Activated CD4-positive, alpha-beta T cell treated with anti-CD3 and anti-CD28 coated beads for 4 hours (primary cell): ENCODE measurements around the gene LAMC3.
"Not testable (repeated sequence)": the region's sequence is repeated elsewhere in the genome, so short reads cannot be mapped to it uniquely, and the experiment has no call there.

Source experiments
- DNase-seq, 2 donors: peaks; one replicate each; pipeline ENCODE4 v3.0.0-alpha.2; 2020

Gene LAMC3

DNA sequence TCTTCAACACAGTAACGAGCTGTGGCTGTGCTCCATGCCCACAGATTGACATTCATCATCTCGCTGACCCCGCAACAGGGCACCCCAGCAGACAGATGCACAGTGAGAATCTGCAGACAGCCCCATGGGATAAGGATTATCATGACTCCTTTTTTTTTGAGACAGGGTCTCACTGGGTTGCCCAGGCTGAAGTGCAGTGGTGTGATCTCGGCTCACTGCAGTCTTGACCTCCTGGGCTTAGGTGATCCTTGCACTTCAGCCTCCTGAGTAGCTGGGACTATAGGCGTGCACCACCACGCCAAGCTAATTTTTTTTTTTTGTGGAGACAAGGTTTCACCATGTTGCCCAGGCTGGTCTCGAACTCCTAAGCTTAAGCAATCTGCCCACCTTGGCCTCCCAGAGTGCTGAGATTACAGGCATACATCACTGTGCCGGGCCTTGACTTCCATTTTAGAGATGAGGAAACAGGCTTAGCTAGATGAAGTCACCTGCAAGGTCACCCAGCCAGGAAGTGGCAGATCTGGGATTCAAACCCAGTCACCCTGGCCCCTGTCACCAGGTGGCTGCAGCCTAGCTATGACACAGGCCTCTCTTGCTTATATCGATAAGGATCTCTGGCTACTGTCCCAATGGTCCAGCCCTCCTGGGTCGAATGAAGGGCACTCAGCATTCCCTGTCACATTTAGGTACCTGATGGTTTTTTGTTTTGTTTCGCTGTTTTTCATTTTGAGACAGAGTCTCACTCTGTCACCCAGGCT lies 92.4 kb downstream of the LAMC3 start:
- no peak for DNase-seq

GRCh38 chr9:131103024-131103423 lies 94.0 kb downstream of the LAMC3 start:
- DNase-seq: no peak

DNA sequence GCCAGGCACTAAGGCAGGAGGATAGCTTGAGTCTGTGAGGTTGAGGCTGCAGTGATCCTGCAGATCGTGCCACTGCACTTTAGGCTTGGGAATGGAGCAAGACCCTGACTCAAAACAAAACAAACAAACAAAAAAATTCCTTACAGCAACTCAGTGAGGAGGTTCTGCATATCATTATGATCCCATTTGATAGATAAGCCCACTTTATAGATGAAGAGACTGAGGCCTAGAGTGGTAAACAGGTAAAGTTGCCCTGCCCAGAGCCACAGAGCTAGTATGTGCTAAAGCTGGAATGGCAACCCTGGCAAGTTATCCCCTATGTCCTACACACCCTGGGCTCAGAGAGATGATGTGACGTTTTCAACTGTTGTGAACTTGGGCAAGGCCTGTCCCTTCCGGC lies 94.6 kb downstream of the LAMC3 start:
- DNase-seq: no peak

GRCh38 chr9:131104016-131104740 lies 95.2 kb downstream of the LAMC3 start:
- no peak for DNase-seq

GRCh38 chr9:131105952-131106351 lies 97.0 kb downstream of the LAMC3 start:
- no peak for DNase-seq

DNA sequence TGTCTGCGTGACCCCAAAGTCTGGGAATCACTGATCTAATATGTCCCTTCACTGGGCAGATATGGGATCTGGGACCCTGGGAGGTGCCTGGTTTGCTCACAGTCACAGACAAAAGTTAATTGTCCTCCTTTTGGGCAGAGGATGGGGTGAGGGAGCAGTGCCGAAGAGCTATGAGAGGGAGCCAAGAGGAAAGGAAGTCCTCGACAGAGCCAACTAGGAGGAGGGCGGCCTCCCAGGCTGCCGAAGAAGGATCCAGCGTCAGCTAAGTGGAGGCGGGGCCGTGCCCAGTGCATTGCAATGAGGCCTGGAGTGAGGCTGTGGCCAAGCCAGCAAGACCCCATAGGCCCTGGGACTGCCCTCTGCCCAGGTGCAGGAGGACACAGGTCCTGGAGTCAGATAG lies 98.8 kb downstream of the LAMC3 start:
- no peak for DNase-seq

DNA sequence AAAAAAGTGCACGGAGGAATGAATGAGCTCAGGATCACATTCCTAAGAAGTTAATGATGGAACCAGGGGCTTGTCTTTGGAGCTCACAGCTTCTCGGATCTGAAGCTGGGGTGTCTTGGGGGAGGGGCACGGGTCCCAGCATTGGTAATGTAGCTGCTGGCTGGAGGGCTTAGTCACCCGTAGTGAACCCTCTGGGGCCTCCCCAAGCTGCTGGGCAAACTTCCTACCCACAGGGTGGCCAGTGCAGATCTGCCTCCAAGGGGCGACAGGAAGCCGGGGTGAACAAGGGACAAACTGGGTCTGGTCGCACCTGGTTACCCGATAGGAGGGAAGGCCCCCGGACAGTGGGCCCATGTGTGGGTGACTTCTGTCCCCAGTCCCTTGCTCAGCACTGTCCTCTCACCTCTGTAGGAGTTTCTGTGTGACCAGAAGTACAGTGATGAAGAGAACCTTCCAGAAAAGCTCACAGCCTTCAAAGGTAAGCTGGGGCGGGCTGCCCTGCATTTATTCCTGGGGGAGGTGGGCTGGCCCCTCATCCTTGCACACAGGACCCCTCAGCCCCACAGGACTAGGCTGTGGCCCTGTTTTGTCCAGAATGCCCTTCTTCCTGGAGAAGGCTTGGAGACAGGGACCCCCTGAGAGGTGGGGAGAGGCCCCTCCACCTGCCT lies 102.3 kb downstream of the LAMC3 start:
- no peak for DNase-seq

DNA sequence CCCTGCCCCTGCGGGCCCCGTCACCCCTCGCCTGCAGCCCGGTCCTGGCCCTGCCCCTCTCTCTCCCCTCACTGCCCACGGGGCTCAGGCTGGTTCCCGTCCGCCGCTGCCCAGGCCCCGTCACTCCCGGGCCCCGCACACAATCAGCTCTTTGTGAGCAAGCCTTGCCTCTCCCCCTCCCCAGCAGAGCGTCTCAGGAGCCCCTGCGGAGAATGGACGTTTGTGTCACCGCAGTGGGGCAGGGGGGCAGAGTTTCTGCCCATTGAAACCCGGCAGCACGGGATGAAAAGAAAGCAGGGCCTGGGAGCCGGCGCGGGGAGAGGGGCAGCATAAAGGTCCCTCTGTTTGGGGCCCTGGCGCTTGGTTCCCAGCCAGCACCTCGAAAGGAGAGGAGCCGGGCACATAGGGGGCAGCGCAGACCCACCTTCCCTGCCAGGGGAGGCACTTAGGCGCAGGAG lies 102.9 kb downstream of the LAMC3 start:
- no peak for DNase-seq

DNA sequence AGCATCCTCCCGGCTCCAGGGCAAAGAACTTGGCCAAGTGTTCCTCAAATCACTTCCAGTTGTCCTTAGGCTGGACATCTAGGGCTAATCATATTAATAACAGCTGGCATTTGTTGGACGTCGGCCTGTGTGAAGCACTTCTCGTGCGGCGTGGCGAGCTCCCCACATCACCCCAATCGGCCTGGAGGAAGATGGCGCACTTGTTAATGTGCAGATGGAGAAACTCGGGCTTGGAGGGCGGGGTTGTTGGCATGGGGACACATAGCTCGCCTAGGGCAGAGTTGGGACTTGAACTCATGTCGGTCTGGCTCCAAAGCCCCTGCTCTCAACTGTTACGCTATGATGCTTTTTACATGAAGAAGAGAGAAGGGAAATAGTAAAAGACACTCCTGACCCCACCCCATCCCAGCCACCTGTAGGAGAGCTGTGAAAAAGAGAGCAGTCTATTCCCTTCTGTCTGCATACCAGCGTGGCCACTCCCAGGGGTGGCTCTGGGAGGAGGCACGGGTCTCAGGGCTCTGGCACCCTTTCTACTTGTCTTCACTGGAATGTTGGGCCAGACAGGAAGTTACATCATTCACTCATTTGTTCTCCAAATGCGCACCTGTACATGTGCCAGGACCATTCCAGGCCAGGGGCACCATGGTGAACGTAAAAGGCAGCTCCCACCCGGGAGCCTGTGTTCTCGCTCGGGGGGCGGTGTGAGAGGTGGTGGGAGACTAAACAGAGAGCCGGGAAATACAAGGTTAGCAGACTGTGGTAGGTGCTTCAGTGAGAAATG lies 103.6 kb downstream of the LAMC3 start:
- DNase-seq: no peak

DNA sequence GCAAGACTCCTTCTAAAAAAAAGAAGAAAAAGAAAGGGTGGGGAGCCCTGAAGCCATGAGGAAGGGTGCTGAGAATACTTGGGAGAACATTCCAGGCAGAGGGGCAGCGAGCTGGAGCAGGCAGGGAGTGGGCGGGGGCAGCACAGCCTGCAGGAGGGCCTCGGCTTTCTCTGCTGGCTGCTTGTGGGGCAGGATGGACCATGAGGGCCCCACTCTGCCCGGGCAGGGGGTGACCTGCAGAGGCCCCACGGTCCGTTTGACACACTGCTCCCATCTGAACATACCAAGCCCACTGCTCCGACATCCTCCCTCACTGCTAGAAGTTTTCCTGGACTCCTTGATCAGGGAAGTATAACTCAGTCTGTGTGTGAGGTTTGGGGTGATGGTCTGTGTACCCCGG lies 104.7 kb downstream of the LAMC3 start:
- no peak for DNase-seq

- no peak for DNase-seq
Observed at GRCh38 chr9:131114084-131114535, 105.1 kb downstream of the LAMC3 start.

GRCh38 chr9:131115360-131115742 lies 106.4 kb downstream of the LAMC3 start:
- DNase-seq: not testable (repeated sequence)

DNA sequence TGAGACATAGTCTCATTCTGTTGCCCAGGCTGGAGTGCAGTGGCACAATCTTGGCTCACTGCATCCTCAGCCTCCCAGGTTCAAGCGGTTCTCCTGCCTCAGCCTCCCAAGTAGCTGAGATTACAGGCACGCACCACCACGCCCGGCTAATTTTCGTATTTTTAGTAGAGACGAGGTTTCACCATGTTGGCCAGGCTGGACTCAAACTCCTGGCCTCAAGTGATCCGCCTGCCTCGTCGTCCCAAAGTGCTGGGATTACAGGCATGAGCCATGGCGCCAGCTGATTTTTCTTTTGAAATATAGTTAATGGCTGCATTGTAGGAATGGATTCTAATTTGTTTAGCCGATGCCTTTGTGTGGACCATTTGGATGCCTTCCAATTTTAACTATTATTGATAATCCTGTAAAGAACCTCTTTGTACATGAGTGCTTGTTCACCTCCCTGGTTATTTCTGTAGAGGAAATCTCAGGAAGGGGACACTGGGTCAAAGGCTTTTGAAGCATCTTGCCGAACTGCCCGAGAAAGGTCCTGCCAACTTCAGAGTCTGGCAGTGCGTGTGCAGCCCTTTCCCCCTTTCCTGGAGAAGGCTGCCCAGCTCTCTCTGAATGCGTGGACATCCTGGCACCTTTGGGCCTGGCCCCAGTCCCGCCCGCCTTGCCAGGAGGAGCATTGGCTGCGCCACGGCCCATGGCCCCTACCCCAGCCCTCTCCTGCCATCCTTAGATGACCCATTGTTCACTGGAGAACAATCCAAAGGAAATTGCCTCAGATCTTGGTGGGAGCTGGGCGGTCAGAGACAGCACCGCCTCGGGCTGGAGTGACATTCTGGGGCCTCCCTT lies 107.5 kb downstream of the LAMC3 start:
- DNase-seq: no peak

DNA sequence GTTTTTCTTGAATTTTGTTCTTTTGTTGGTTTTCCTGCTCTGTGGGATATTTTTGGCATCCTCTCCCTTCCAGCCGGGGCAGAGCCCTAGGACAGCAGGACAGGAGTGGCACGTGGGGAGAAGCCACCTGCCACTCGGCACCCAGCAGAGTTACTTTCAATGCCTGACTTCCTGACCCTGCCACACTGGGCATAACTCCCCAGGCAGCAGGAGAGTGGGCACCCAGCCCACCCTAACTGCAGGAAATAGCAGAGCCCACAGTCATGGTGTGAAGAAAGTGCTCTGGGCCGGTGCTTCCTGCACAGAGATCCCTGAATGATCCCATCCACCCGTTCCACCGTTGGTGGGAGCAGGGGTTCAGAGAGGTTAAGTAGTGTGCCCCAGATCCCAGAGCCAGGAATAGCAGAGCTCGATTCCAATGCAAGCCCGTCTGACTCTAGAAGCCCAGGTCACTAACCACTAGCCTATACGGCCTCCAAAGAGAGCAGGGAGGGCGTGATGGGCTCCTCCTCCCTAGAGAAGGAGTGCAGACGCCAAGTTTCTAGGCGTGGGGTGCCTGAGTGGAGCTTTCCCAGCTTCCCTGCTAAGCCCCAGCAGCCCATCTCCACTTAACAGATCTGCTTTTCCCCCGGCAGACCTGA lies 108.3 kb downstream of the LAMC3 start:
- DNase-seq: no peak

GRCh38 chr9:131117762-131118145 lies 108.8 kb downstream of the LAMC3 start:
- DNase-seq: no peak

- no peak for DNase-seq
Observed at GRCh38 chr9:131119600-131119999, 110.6 kb downstream of the LAMC3 start.

GRCh38 chr9:131120620-131121228 lies 111.8 kb downstream of the LAMC3 start:
- DNase-seq: no peak

DNA sequence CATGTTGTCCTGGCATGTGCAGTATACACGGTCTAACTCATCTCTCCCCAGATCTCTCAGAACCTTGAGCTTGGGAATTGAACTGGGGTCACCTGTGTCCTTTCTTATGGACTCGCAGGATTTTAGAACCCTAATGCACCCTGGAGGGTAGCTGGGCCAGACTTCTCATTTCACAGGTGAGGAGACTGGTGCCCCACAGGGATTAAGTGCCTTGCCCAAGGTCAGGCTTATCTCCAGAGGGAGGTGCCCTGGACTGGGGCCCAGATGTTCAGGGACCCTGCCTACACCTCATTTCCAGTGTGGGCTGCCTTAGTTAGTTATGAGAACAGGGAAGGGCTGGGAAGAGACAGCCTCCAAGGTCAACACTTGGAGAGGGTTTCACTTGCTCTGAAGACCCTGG lies 112.4 kb downstream of the LAMC3 start:
- no peak for DNase-seq

DNA sequence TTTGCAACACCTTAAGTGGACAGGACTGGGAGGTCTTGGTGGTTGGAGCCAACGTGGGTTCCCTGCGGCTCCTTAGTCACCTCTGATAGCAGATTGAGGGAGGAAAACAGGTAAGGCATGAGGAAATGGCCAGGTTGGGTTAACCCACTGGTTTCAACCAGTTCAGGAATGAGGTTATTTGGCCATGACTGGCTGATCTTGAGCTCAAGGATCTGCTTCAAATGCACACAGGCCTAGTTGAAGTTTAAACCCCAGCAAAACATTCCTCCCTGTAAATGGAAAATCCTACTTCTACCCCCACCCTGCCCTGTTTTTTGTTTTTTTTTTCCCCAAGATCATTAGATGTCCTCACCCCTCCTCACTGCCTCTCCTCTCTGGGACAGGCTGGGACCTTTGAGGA lies 113.2 kb downstream of the LAMC3 start:
- no peak for DNase-seq

DNA sequence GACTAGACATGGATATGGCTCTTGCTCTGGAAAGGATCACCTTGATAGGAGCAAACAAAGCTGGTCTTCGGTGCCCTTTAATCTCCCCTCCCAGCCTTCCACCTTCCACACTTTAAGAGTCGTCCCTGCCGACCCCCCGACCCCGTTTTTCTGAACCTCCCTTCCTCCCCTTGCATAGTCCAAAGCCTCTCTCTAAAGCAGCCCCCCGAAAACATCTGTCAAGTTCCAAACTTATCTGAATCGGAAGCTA lies 116.0 kb downstream of the LAMC3 start:
- DNase-seq: no peak

DNA sequence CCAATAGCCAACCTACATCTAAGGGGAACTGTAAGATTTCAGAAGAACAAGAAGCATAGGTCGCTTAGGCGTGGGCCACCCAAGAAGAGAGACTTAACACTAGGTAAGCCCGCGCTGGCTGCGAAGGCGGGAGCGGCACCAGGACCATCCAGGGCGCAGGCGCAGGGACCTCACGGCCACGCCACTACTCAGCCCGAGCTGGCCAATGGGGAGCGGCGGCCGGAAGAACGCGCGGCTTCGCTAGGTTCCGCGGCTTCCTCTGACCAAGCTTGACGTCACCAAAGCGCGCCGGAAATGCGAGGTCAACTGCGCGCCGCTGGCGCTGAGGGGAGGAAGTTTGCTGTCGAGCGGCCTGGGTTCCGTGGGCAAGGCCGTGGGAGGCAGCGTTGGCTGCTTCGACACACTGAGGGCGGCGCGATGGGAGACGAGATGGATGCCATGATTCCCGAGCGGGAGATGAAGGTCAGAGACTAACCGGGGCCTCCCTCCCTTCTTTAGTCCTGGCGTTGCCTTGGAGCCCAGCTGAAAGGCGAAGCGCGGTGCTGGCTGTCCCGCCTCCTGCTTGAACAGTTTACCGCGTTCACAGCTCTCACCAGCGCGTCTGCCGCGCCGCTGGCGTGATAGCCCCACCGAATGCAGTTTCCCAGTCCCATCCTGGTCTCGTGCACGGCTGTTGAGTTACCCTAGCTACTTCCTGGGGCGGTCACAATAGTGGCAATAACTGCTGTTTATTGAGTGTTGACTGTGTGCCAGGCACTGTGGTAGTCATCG lies 116.5 kb downstream of the LAMC3 start, which contains the start of gene NUP214:
Gene NUP214, plus strand, starts transcription at position 299 of the 771 bp plus-strand sequence. Its CDS starts 119 bp downstream, at position 418.
- DNase-seq: peak; percentile 98 to 100
